ENCODE results near the gene FAM114A2.

DNA sequence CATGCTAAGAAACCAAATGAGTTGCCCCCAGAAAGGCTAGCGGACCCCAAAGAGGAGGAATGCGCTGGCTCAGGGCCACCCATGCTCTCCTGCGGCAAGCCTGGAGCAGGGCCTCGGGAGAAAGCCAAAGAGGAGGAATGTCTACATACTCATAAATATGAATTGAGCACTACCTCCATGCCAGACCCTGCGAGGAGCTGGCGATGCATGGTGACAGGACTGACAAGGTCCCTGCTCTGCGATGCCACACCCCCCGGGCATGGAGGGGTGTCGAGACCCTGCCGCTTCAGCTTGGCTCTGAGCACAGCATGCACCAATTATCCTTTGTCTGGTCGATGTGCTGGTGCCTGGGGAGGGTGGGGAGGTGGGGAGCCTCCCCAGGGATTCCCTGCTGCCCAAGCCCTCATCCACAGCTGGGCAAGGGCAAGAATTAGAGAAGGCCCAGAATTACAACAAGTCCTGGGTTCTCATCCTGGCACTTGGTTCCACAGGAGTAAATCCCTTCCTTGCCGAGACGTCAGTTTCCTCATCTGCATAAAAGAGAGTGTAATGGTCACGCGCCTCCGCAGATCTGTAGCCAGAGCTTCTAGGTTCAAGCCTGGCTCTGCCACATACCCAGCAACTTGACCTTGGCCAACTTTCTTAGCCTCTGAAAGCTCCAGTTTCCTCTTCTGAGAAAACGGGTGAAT, 74.4 kb downstream of the FAM114A2 start:
- TF ChIP-seq, protein P1, sequence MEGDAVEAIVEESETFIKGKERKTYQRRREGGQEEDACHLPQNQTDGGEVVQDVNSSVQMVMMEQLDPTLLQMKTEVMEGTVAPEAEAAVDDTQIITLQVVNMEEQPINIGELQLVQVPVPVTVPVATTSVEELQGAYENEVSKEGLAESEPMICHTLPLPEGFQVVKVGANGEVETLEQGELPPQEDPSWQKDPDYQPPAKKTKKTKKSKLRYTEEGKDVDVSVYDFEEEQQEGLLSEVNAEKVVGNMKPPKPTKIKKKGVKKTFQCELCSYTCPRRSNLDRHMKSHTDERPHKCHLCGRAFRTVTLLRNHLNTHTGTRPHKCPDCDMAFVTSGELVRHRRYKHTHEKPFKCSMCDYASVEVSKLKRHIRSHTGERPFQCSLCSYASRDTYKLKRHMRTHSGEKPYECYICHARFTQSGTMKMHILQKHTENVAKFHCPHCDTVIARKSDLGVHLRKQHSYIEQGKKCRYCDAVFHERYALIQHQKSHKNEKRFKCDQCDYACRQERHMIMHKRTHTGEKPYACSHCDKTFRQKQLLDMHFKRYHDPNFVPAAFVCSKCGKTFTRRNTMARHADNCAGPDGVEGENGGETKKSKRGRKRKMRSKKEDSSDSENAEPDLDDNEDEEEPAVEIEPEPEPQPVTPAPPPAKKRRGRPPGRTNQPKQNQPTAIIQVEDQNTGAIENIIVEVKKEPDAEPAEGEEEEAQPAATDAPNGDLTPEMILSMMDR (IDR thresholded peaks at IDR 0.05; ENCODE audit: borderline replicate concordance, extremely low read depth, low read length, poor library complexity, severe bottlenecking), result no peak
- TF ChIP-seq EZH2 (IDR thresholded peaks at IDR 0.05; ENCODE audit: borderline replicate concordance, low read depth, low read length, severe bottlenecking), result no peak
